Stimulated activated effector memory CD8-positive, alpha-beta T cell treated with anti-CD3 and anti-CD28 coated beads, Interleukin-12 subunit alpha, Interleukin-12 subunit beta, amount 100 ng/mL, for 72 hours (primary cell): ENCODE measurements around the gene SBK1.
"Not testable (repeated sequence)": the region's sequence is repeated elsewhere in the genome, so short reads cannot be mapped to it uniquely, and the experiment has no call there.

Experiments
- ATAC-seq: fragments of 150-1000 bp; cut with Tn5 transposase; 2 replicates; pipeline ENCODE4 v1.10.0; 2021
- DNase-seq, 2 donors: peaks; one replicate each; pipeline ENCODE4 v3.0.0; 2021 to 2022; ENCODE audit warnings: low spot score in 2 of 2
- H3K27ac Mint-ChIP-seq: one replicate; pipeline ENCODE4 v1.8.0; 2022; ENCODE audit warnings: mild to moderate bottlenecking, mixed read lengths
- H3K36me3 Mint-ChIP-seq: one replicate; pipeline ENCODE4 v1.8.0; 2022; ENCODE audit warnings: mild to moderate bottlenecking, mixed read lengths
- H3K4me1 Mint-ChIP-seq: one replicate; pipeline ENCODE4 v1.8.0; 2022; ENCODE audit warnings: mixed read lengths
- H3K4me3 Mint-ChIP-seq: one replicate; pipeline ENCODE4 v1.8.0; 2022; ENCODE audit warnings: mild to moderate bottlenecking, mixed read lengths
- H3K9me3 Mint-ChIP-seq: one replicate; pipeline ENCODE4 v1.8.0; 2022; ENCODE audit warnings: mixed read lengths

The SBK1 gene

DNA sequence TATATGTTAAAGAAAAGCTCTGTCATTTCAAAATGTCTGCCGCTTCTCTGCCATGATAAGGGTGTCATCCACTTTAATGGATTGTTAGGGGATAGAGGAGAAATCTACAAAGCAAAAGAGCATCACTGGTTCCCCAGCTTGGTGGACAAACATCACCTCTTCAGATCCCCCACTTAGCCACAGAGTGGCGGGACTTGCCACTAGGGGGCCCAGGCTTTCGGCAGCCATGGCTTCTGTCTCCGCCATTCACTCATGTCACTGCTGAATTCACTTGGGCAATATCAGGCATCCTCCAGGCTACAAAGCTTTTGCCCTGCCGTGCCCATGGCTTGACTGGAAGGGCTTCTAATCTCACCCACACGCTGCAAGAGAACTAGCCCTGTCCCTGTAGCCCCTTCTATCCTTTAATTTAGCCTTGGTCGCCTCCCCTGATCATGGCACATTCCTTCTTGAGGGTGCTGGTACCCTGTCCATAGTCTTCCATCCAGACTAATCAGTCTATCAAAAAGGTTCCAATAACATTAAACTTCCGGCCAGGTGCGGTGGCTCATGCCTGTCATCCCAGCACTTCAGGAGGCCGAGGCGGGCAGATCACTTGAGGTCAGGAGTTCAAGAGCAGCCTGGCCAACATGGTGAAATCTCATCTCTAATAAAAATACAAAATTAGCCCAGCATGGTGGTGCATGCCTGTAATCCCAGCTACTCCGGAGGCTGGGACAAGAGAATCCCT, 34.7 kb downstream of the SBK1 start:
- Mint-ChIP-seq H3K4me3 (no peak overlapping the region), H3K9me3 (no peaks in the 10 kb centered on the region), H3K36me3 (peaks cover 14% of the 10 kb centered on the region), H3K4me1 (peaks cover 7% of the 10 kb centered on the region), H3K27ac (peak overlapping the region; percentile 41)
- DNase-seq (peak; percentile 56 to 83), ATAC-seq (peak; percentile 87)

DNA sequence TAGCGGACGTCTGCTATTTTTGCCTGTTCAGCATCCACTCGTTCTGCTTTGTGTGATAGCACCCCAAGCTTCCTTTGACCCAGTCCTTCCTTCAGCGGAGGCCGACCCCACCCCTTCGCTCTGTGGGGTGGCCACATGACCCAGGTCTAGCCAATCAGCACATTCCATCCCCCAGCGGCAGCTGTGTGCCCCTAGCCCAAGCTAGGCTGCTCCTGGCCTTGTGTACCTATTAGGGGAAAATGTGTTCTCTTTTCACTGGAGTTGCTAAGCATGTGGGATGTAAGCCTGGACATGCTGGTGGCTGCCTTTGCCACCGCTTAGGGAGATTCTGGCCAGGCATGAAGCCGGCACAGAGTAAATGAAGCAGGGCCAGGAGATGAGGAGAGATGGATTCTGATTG, 37.9 kb downstream of the SBK1 start:
- not testable (repeated sequence) for ATAC-seq, H3K9me3 Mint-ChIP-seq, H3K4me1 Mint-ChIP-seq, H3K27ac Mint-ChIP-seq, H3K4me3 Mint-ChIP-seq, H3K36me3 Mint-ChIP-seq
- DNase-seq, result peak in 1 of 2 donors; percentile 44

GRCh38 chr16:28330981-28331380, 38.7 kb downstream of the SBK1 start:
- H3K4me1 Mint-ChIP-seq, H3K27ac Mint-ChIP-seq, H3K4me3 Mint-ChIP-seq, H3K36me3 Mint-ChIP-seq, H3K9me3 Mint-ChIP-seq: not testable (repeated sequence)
- peak in 1 of 2 donors; percentile 43 for DNase-seq
- peak; percentile 33 for ATAC-seq

- H3K36me3 Mint-ChIP-seq, DNase-seq, H3K4me1 Mint-ChIP-seq, H3K27ac Mint-ChIP-seq, ATAC-seq, H3K4me3 Mint-ChIP-seq, H3K9me3 Mint-ChIP-seq: not testable (repeated sequence)
Observed at GRCh38 chr16:28332632-28333031, 40.3 kb downstream of the SBK1 start.

GRCh38 chr16:28335678-28336077, 43.4 kb downstream of the SBK1 start:
- ATAC-seq, H3K4me3 Mint-ChIP-seq: not testable (repeated sequence)

DNA sequence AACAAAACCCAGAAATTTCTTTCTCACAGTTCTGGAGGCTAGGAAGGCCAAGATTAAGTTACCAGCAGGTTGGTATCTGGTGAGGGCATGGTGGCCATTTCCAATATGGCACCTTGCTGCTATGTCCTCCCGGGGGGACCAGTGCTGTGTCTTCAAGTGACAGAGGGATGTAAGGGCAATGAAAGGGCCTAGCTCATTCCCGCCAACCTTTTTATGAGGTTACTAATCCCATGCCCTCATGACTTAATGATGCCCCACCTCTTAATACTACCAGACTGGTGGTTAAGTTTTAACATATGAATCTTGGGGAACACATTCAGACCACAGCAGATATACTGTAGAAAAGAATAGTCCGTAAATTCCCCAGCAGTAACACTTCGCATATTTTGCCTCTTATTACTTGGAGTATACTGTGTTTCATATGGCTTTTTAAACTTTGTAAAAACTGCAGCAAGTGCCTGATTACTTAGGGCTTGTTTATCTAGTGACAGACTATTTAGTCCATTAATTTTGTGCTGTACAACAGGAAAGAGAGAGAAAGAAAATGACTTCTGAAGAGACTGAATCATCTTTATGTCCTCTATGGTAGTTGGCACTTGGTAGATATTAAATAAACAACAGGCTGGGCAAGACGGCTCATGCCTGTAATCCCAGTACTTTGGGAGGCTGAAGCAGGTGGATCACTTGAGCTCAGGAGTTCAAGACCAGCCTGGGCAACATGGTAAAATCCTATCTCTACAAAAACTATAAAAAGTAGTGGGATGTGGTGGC, 44.8 kb downstream of the SBK1 start:
- H3K27ac Mint-ChIP-seq, ATAC-seq, H3K4me3 Mint-ChIP-seq, H3K9me3 Mint-ChIP-seq, H3K36me3 Mint-ChIP-seq, H3K4me1 Mint-ChIP-seq: not testable (repeated sequence)
- DNase-seq, result peak in 1 of 2 donors; percentile 10

More at GRCh38 chr16:28335678-28336077, 43.4 kb downstream of the SBK1 start:
- not testable (repeated sequence) for H3K36me3 Mint-ChIP-seq, H3K4me1 Mint-ChIP-seq, H3K9me3 Mint-ChIP-seq, H3K27ac Mint-ChIP-seq
- DNase-seq, result peak in 1 of 2 donors; percentile 17

- H3K27ac Mint-ChIP-seq, H3K9me3 Mint-ChIP-seq, H3K4me1 Mint-ChIP-seq, H3K36me3 Mint-ChIP-seq, ATAC-seq, H3K4me3 Mint-ChIP-seq: not testable (repeated sequence)
- peak in 1 of 2 donors; percentile 6 for DNase-seq
Observed at GRCh38 chr16:28338230-28338629, 45.9 kb downstream of the SBK1 start.

- not testable (repeated sequence) for H3K9me3 Mint-ChIP-seq, H3K4me1 Mint-ChIP-seq, H3K4me3 Mint-ChIP-seq, H3K36me3 Mint-ChIP-seq, ATAC-seq, DNase-seq, H3K27ac Mint-ChIP-seq
Observed at GRCh38 chr16:28362600-28362999, 70.3 kb downstream of the SBK1 start.

- H3K27ac Mint-ChIP-seq, result not testable (repeated sequence)
Observed at GRCh38 chr16:28363408-28363807, 71.1 kb downstream of the SBK1 start, which contains the start of gene NPIPB6. NPIPB6 (minus strand) TSS chr16:28363508; CDS start chr16:28362822, 686 bp downstream.

DNA sequence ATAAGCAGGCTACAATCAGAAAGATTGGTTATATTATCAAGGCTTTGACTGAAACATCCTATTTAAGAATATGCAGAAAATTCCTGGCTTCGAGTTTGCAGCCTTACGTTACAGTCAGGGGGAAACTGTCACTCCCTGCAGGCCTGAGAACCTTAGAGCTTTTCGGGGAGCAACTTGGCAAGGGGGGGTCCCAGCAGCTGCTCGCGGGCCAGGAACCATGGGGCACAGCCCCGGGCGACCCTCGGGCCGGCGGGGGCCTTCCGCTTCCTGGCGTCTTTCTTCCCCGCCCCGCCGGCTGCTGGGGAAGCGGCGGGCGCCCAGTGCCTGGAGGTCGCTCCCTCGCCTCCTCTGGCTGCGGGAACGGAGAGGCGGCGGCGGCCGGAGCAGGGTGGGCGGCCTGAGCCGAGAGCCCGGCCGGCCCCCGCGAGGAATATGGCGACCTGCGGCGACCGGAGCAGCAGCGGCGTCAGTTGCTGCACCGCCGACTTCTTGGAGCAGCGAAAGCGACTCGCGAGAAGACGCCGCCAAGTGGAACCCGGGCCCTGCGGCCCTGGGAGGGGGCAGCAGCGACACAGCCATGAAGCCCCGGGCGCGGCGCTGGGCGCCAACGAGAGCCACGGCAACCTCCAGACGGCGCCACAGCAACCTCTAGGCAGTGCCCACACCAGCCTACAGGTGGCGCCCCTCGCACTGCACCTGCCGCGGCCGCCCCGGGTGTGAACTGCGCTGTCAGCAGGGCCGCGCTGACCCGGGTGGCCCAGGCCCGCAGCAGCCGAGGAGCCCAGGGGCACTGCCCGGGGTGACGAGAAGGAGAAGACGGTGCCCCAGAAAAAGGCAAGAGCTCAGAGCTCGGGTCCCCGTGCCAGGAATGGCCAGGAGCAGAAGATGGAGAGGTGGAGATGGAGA, 72.2 kb downstream of the SBK1 start:
- not testable (repeated sequence) for H3K27ac Mint-ChIP-seq, H3K9me3 Mint-ChIP-seq, H3K36me3 Mint-ChIP-seq, H3K4me1 Mint-ChIP-seq, H3K4me3 Mint-ChIP-seq
- ATAC-seq (peak; percentile 97), DNase-seq (peak in 1 of 2 donors; percentile 14)

More at GRCh38 chr16:28363408-28363807, 71.1 kb downstream of the SBK1 start, which contains the start of gene NPIPB6:
- not testable (repeated sequence) for DNase-seq, H3K9me3 Mint-ChIP-seq, H3K4me1 Mint-ChIP-seq, ATAC-seq, H3K4me3 Mint-ChIP-seq, H3K36me3 Mint-ChIP-seq

GRCh38 chr16:28367926-28368325, 75.6 kb downstream of the SBK1 start:
- not testable (repeated sequence) for ATAC-seq, H3K27ac Mint-ChIP-seq, H3K9me3 Mint-ChIP-seq, H3K36me3 Mint-ChIP-seq, DNase-seq, H3K4me1 Mint-ChIP-seq, H3K4me3 Mint-ChIP-seq
